Stimulated activated CD4-positive, alpha-beta T cell treated with anti-CD3 and anti-CD28 coated beads, Interleukin-15, amount 100 ng/mL, for 24 hours (primary cell): ENCODE data around the gene C17orf58.
A peak's percentile ranks its signal among the peaks of the same experiment; 100 is the strongest.
"Not testable (repeated sequence)": the region's sequence is repeated elsewhere in the genome, so short reads cannot be mapped to it uniquely, and the experiment has no call there.

Experiments
- DNase-seq: peaks from one replicate; pipeline ENCODE4 v3.0.0-alpha.2; 2020

C17orf58 gene

GRCh38 chr17:67996301-67997171, at the start of gene C17orf58:
Gene C17orf58, minus strand, starts transcription at chr17:67996469. Its CDS starts 271 bp downstream, at chr17:67996198.
- DNase-seq = peak; percentile 61

- DNase-seq = no peak
Observed at GRCh38 chr17:68036304-68037147, 40.3 kb upstream of the C17orf58 start.

- peak; percentile 92 for DNase-seq
Observed at GRCh38 chr17:68035523-68036303, 39.4 kb upstream of the C17orf58 start, which contains the start of gene KPNA2. Gene KPNA2, plus strand, starts transcription at chr17:68035735. Its CDS starts 1,398 bp downstream, at chr17:68037133.

DNA sequence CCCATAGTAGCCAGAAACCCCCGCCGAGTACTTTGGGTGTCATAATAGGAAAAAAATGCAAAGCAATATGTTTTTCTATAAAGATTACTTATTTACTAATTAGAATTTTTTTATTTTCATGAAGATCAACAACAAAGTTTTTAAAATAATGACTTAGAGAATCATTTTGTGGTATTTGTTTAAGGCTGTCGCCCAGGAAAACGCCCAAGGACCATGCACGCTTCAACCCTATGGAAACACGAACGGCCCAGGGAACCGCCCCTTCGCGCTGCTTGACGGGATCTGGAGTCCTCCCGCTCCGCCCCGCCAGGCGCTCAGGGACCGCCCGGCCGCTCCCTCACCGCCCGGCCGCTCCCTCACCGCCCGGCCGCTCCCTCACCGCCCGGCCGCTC, 38.9 kb upstream of the C17orf58 start:
- DNase-seq = peak; percentile 97

- DNase-seq = no peak
Observed at GRCh38 chr17:68034452-68034776, 38.1 kb upstream of the C17orf58 start.

- DNase-seq = no peak
Observed at GRCh38 chr17:68033636-68034451, 37.6 kb upstream of the C17orf58 start.

DNA sequence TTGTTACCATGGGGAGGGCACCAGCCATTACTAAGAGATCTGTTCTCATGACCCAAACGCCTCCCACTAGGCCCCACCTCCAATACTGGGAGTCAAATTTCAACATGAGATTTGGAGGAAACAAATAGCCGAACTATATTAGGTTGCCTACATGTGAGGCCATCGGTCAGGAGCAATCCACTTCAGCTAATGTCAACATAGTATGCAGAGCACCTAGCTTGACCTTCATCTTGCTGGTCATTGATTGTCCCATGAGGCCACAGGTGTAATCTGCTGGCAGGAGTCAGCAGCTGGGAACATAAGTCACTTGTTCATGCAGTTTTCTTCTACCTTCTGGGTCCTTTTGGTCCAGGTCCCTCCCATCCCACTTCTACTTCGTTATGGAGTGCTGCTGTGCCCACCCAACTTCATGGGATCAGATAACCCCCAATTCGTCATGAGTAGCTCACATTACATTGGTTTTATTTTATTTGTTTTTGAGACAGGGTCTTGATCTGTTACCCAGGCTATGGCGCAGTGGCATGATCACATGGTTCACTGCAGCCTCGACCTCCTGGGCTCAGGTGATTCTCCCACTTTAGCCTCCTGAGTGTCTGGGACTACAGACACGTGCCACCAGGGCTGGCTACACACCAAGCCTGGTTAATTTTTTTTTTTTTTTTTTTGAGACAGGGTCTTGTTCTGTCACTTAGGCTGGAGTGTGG, 33.4 kb upstream of the C17orf58 start:
- no peak for DNase-seq

DNA sequence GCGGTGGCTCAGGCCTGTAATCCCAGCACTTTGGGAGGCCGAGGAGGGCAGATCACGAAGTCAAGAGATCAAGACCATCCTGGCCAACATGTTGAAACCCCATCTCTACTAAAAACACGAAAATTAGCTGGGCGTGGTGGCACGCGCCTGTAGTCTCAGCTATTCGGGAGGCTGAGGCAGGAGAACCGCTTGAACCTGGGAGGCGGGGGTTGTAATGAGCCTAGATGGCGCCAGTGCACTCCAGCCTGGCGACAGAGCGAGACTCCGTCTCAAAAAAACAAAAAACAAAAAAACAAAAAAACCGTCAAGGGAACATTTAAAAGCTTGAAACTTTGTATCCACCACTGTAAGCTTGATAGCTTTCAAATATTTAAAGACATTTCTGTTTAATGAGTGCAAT, 26.3 kb upstream of the C17orf58 start:
- DNase-seq = not testable (repeated sequence)

DNA sequence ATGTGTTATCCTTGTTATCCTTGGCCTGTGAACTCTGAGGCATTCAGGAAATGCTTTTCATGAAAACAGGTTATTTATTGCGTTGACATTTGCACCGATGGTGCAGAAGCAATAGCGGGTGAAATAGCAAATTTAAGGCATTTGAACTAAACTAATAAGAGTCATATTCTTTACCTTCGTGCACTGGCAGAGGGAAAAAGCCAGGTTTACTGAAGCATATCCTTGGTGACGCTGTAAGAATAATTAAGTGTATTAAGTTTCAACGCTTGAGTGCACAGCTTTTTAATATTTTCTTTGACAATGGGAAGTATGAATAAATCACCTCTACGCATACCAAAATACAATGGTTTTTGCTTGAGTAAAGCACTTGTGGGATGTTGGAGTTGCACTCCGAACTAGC, 25.7 kb upstream of the C17orf58 start:
- no peak for DNase-seq

GRCh38 chr17:68020791-68021190, 24.5 kb upstream of the C17orf58 start:
- DNase-seq = not testable (repeated sequence)

- DNase-seq = no peak
Observed at GRCh38 chr17:68020409-68020756, 24.1 kb upstream of the C17orf58 start.

- peak; percentile 97 for DNase-seq
Observed at GRCh38 chr17:68019675-68020408, 23.6 kb upstream of the C17orf58 start.

DNA sequence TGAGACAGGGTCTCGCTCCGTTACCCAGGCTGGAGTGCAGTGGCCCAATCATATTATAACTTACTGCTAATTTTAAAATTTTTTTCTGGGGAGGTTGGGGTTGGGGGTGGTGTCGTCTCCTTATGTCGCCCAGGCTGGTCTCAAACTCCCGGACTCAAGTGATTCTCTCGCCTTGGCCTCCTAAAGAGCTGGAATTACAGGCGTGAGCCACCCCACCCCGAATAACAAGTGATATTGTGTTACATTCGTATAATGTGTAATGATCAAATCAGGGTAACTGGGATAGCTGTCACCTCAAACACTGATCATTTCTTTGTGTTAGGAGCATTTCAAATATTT, 23.0 kb upstream of the C17orf58 start:
- no peak for DNase-seq

DNA sequence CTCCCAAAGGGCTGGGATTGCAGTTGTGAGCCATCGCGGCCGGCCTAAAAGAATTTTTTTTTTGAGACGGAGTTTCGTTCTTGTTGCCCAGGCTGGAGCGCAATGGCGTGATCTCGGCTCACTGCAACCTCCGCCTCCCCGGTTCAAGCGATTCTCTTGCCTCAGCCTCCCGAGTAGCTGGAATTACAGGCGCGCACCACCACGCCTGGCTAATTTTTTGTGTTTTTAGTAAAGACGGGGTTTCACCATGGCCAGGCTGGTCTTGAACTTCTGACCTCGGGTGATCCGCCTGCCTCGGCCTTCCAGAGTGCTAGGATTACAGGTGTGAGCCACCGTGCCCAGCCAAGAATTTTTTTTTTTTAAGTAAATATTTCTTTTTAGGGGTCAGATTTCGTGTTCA, 22.2 kb upstream of the C17orf58 start:
- not testable (repeated sequence) for DNase-seq

GRCh38 chr17:68016838-68017237, 20.6 kb upstream of the C17orf58 start:
- no peak for DNase-seq

DNA sequence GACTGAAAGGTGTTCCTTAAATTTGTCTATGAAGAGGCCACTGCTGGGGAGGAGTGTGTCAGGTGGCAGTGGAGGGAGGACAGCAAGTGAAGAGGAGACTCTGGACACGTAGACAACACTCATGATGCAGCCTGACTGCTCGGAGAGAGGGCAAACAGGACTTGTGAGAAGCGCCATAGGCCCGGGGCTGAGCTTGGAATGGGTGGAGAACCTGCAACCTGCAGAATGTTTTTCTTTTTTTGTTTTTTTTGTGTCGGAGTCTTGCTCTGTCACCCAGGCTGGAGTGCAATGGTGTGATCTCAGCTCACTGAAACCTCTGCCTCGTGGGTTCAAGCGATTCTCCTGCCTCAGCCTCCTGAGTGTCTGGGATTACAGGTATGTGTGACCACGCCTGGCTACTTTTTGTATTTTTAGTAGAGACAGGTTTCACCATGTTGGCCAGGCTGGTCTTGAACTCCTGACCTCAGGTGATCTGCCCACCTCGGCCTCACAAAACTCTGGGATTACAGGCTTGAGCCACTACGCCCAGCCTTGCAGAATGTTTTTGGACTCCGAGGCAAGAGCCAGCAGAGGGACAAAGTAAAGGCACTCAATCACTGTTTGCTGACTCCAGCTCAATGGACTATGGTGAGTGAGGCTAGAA, 18.9 kb upstream of the C17orf58 start:
- DNase-seq = no peak

GRCh38 chr17:68013385-68013784, 17.1 kb upstream of the C17orf58 start:
- no peak for DNase-seq

DNA sequence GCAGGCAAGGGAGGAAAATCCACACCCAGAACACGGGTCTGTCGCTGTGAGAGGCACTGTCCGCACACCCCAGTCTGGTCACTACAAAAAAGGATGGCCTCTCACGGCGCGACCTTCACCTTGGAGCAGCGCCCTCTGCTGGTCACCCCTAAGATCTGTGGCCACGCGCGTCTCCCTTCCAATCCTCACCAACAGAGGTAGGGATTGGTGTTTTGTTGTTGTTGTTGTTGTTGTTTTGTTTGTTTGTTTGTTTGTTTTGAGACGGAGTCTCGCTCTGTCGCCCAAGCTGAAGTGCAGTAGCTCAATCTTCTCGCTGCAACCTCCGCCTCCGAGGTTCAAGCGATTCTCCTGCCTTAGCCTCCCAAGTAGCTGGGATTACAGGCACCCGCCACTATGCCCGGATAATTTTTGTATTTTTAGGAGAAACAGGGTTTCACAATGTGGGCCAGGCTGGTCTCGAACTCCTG, 15.0 kb upstream of the C17orf58 start:
- peak; percentile 77 for DNase-seq

DNA sequence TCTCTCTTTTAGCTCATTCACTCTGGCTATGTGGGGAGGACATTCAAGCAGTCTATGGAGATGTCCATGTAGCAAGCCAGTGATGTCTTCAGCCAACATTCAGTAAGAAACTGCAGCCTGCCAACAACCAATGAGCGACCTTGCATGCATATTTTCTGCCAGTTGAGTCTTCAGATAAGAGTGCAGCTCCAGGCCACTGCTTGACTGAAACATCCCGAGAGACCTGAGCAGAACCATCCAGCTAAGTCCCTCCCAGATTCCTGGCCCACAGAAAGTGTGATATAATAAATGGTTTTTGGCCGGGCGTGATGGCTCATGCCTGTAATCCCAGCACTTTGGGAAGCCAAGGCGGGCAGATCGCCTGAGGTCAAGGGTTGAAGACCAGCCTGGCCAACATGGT, 10.5 kb upstream of the C17orf58 start:
- DNase-seq = no peak

DNA sequence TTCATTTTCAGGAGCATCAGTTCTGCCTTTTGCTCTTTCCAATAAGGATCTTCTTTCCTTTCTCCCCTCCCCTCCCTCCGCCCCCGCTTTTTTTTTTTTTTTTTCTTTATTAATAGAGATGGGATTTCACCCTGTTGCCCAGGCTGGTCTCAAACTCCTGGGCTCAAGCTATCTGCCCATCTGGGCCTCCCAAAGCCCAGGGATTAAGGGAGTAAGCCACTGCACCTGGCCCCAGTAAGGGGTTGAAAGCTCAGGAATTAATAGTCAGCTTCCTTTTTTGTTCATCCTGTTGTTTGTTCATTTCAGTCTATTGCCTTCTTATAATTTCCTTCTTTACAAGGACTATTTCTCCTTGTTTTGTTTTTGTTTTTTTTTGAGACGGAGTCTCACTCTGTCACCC, 7.9 kb upstream of the C17orf58 start:
- DNase-seq = no peak
